Tibial artery (tissue), 4 donors: ENCODE data around the gene SAFB2.

ENCODE experiments used
- DNase-seq, 2 donors: peaks; one replicate each; pipeline ENCODE4 v3.0.0-alpha.2; 2019
- H3K27ac ChIP-seq, 2 donors: fragments of 200-600 bp; sonication (generic) in 1 of 2; 1 replicate in 1 of 2; 2 replicates in 1 of 2; pipeline ENCODE4 v1.5.1; 2018 to 2019; ENCODE audit warnings: mild to moderate bottlenecking in 1 of 2
- H3K27me3 ChIP-seq, 2 donors: fragments of 200-600 bp; sonication (generic) in 1 of 2; one replicate each; pipeline versions ENCODE4 v1.5.1 to v1.6.0; 2016 to 2019
- H3K36me3 ChIP-seq, 3 donors: fragments of 200-600 bp; sonication (generic) in 2 of 3; one replicate each; pipeline ENCODE4 v1.5.1; 2016 to 2019; ENCODE audit warnings: mild to moderate bottlenecking in 2 of 3
- H3K4me1 ChIP-seq, 4 donors: fragments of 200-600 bp; sonication (generic) in 2 of 4; 1 replicate in 3 of 4; 2 replicates in 1 of 4; pipeline ENCODE4 v1.5.1; 2016 to 2019
- H3K4me3 ChIP-seq, 2 donors: fragments of 200-600 bp; sonication (generic) in 1 of 2; 1 replicate in 1 of 2; 2 replicates in 1 of 2; pipeline ENCODE4 v1.5.1; 2018 to 2019; ENCODE audit warnings: mild to moderate bottlenecking in 2 of 2
- H3K9me3 ChIP-seq, 3 donors: fragments of 200-600 bp; sonication (generic) in 1 of 3; one replicate each; pipeline ENCODE4 v1.5.1; 2016 to 2019
- CTCF ChIP-seq, 2 experiments: fragments of 200-600 bp in 1 of 2; fragments of 450-650 bp in 1 of 2; IDR thresholded peaks; one replicate each; pipeline ENCODE4 v1.5.1; 2017 to 2019; ENCODE audit warnings: antibody characterized with exemption in 2 of 2, mild to moderate bottlenecking in 1 of 2, moderate library complexity in 1 of 2
- intact Hi-C: fragments of 100-400 bp; cut with DNase I; formaldehyde crosslinking; loops from one replicate; pipeline ENCODE4 v1.15.0; 2023; ENCODE audit warnings: low total_unique reads

SAFB2 gene

GRCh38 chr19:5608291-5608690, 14.3 kb downstream of the SAFB2 start:
- Histone ChIP-seq H3K27me3 (no peaks in the 10 kb centered on the region), H3K36me3 (peaks cover 73 to 92% (median 89%) of the 10 kb centered on the region in 3 donors), H3K27ac (no peak overlapping the region), H3K4me3 (no peak overlapping the region), H3K4me1 (no peaks in the 10 kb centered on the region), H3K9me3 (no peaks in the 10 kb centered on the region)
- intact Hi-C loops, result no loop called here
- no peak for DNase-seq
- TF ChIP-seq CTCF (IDR thresholded peaks at IDR 0.05), result no peak

GRCh38 chr19:5607318-5608275, 15.0 kb downstream of the SAFB2 start:
- Histone ChIP-seq H3K4me1 (no peaks in the 10 kb centered on the region), H3K4me3 (no peak overlapping the region), H3K36me3 (peaks cover 73 to 92% (median 89%) of the 10 kb centered on the region in 3 donors), H3K27me3 (no peaks in the 10 kb centered on the region), H3K9me3 (no peaks in the 10 kb centered on the region), H3K27ac (no peak overlapping the region)
- no peak for DNase-seq
- intact Hi-C loops, result no loop called here
- no peak for TF ChIP-seq CTCF (IDR thresholded peaks at IDR 0.05)

- Histone ChIP-seq H3K4me3 (no peak overlapping the region), H3K27ac (no peak overlapping the region), H3K4me1 (no peaks in the 10 kb centered on the region), H3K27me3 (no peaks in the 10 kb centered on the region), H3K36me3 (peaks cover 78 to 100% (median 89%) of the 10 kb centered on the region in 3 donors), H3K9me3 (no peaks in the 10 kb centered on the region)
- TF ChIP-seq CTCF (IDR thresholded peaks at IDR 0.05), result no peak
- intact Hi-C loops, result no loop called here
- no peak for DNase-seq
These were observed 17.2 kb downstream of the SAFB2 start for GRCh38 chr19:5605362-5605761.

GRCh38 chr19:5603626-5604025, 18.9 kb downstream of the SAFB2 start:
- no peak for DNase-seq
- intact Hi-C loops, result no loop called here
- Histone ChIP-seq H3K4me3 (no peak overlapping the region), H3K27ac (no peak overlapping the region), H3K9me3 (no peaks in the 10 kb centered on the region), H3K36me3 (peaks cover 77 to 100% (median 92%) of the 10 kb centered on the region in 3 donors), H3K27me3 (no peaks in the 10 kb centered on the region), H3K4me1 (no peaks in the 10 kb centered on the region)
- TF ChIP-seq CTCF (IDR thresholded peaks at IDR 0.05), result no peak

- Histone ChIP-seq H3K4me3 (no peak overlapping the region), H3K4me1 (no peaks in the 10 kb centered on the region), H3K9me3 (no peaks in the 10 kb centered on the region), H3K36me3 (peaks cover 86 to 100% (median 92%) of the 10 kb centered on the region in 3 donors), H3K27ac (no peak overlapping the region), H3K27me3 (no peaks in the 10 kb centered on the region)
- no peak for DNase-seq
- TF ChIP-seq CTCF (IDR thresholded peaks at IDR 0.05), result no peak
- intact Hi-C loops, result no loop called here
These were observed 21.8 kb downstream of the SAFB2 start for GRCh38 chr19:5600797-5601196.
